ACC112 (cell line): ENCODE measurements around the gene EVC.
"Not testable (repeated sequence)": the region's sequence is repeated elsewhere in the genome, so short reads cannot be mapped to it uniquely, and the experiment has no call there.

ENCODE experiments used
- H2AFZ ChIP-seq: fragments of 200-600 bp; sonication (generic); one replicate; pipeline ENCODE4 v1.6.0; 2017; ENCODE audit warnings: antibody characterized with exemption, low read length; ENCODE audit not compliant: unreplicated experiment
- H3K27ac ChIP-seq: fragments of 200-600 bp; sonication (generic); 2 replicates; pipeline ENCODE4 v1.5.1; 2014; ENCODE audit warnings: low read depth, mild to moderate bottlenecking, antibody characterized with exemption, low read length, moderate library complexity
- H3K27me3 ChIP-seq: fragments of 200-600 bp; sonication (generic); 2 replicates; pipeline ENCODE4 v1.6.1; 2014; ENCODE audit warnings: mild to moderate bottlenecking, antibody characterized with exemption, low read length, moderate library complexity, mixed read lengths; ENCODE audit not compliant: insufficient read depth
- H3K36me3 ChIP-seq: fragments of 200-600 bp; sonication (generic); 2 replicates; pipeline ENCODE4 v1.6.1; 2016; ENCODE audit warnings: mild to moderate bottlenecking, antibody characterized with exemption, low read length, moderate library complexity, mixed read lengths; ENCODE audit not compliant: insufficient read depth
- H3K4me1 ChIP-seq: fragments of 200-600 bp; sonication (generic); one replicate; pipeline ENCODE4 v1.6.1; 2016; ENCODE audit warnings: low read length, mixed read lengths; ENCODE audit not compliant: insufficient read depth, unreplicated experiment, control insufficient read depth
- H3K4me3 ChIP-seq: fragments of 200-600 bp; sonication (generic); 2 replicates; pipeline ENCODE4 v1.5.1; 2014; ENCODE audit warnings: mild to moderate bottlenecking, low read depth, low read length
- H3K79me2 ChIP-seq: fragments of 200-600 bp; sonication (generic); one replicate; pipeline ENCODE4 v1.6.0; 2016; ENCODE audit warnings: low read length; ENCODE audit not compliant: control insufficient read depth, unreplicated experiment, insufficient read depth

Gene EVC

GRCh38 chr4:5810770-5811430, 99.9 kb downstream of the EVC start:
- H3K79me2 ChIP-seq, result no peaks in the 10 kb centered on the region
- H3K4me1 ChIP-seq, result no peaks in the 10 kb centered on the region
- H2AFZ ChIP-seq, result no peak overlapping the region
- H3K36me3 ChIP-seq, result peaks cover 51% of the 10 kb centered on the region; the same call in 1 of the 2 replicates
- H3K27ac ChIP-seq, result no peak overlapping the region
- H3K4me3 ChIP-seq, result no peak overlapping the region
- H3K27me3 ChIP-seq, result no peaks in the 10 kb centered on the region

- H3K4me1 ChIP-seq, result not testable (repeated sequence)
These were observed 101.1 kb downstream of the EVC start for GRCh38 chr4:5812057-5812456.

GRCh38 chr4:5812506-5813229, 101.7 kb downstream of the EVC start:
- no peak overlapping the region for H3K27ac ChIP-seq
- H3K36me3 ChIP-seq, result peaks cover 58% of the 10 kb centered on the region; the same call in 1 of the 2 replicates
- H2AFZ ChIP-seq, result no peak overlapping the region

More at GRCh38 chr4:5812057-5812456, 101.1 kb downstream of the EVC start:
- H3K27ac ChIP-seq, H3K4me3 ChIP-seq, H2AFZ ChIP-seq, H3K27me3 ChIP-seq, H3K79me2 ChIP-seq: not testable (repeated sequence)
- peaks cover 52% of the 10 kb centered on the region; the same call in 1 of the 2 replicates for H3K36me3 ChIP-seq

GRCh38 chr4:5813882-5814255, 102.9 kb downstream of the EVC start:
- Histone ChIP-seq H3K4me3 (no peak overlapping the region), H3K27me3 (no peaks in the 10 kb centered on the region), H3K4me1 (no peaks in the 10 kb centered on the region), H3K36me3 (peaks cover 57% of the 10 kb centered on the region; the same call in 1 of the 2 replicates), H3K79me2 (no peaks in the 10 kb centered on the region), H3K27ac (no peak overlapping the region), H2AFZ (no peak overlapping the region)

More at GRCh38 chr4:5812506-5813229, 101.7 kb downstream of the EVC start:
- no peaks in the 10 kb centered on the region for H3K79me2 ChIP-seq
- no peaks in the 10 kb centered on the region for H3K27me3 ChIP-seq
- no peak overlapping the region for H3K4me3 ChIP-seq
- no peaks in the 10 kb centered on the region for H3K4me1 ChIP-seq

- Histone ChIP-seq H3K79me2 (no peaks in the 10 kb centered on the region), H3K27ac (no peak overlapping the region), H3K4me1 (no peaks in the 10 kb centered on the region), H3K27me3 (no peaks in the 10 kb centered on the region), H3K4me3 (no peak overlapping the region), H3K36me3 (peaks cover 52% of the 10 kb centered on the region; the same call in 1 of the 2 replicates), H2AFZ (no peak overlapping the region)
These were observed 103.4 kb downstream of the EVC start for GRCh38 chr4:5814421-5814820.

- Histone ChIP-seq H3K4me3 (no peak overlapping the region), H2AFZ (no peak overlapping the region), H3K27ac (no peak overlapping the region), H3K4me1 (no peaks in the 10 kb centered on the region), H3K27me3 (no peaks in the 10 kb centered on the region), H3K79me2 (no peaks in the 10 kb centered on the region), H3K36me3 (peaks cover 42% of the 10 kb centered on the region; the same call in 1 of the 2 replicates)
These were observed 104.6 kb downstream of the EVC start for GRCh38 chr4:5815641-5816040.

GRCh38 chr4:5816101-5816500, 105.1 kb downstream of the EVC start:
- H3K4me1 ChIP-seq, result no peaks in the 10 kb centered on the region
- H3K27ac ChIP-seq, result no peak overlapping the region
- peaks cover 40% of the 10 kb centered on the region for H3K36me3 ChIP-seq
- H3K4me3 ChIP-seq, result no peak overlapping the region
- no peak overlapping the region for H2AFZ ChIP-seq
- H3K79me2 ChIP-seq, result no peaks in the 10 kb centered on the region
- no peaks in the 10 kb centered on the region for H3K27me3 ChIP-seq

- Histone ChIP-seq H3K27ac (no peak overlapping the region), H3K27me3 (no peaks in the 10 kb centered on the region), H2AFZ (no peak overlapping the region), H3K36me3 (peaks cover 40% of the 10 kb centered on the region), H3K4me1 (no peaks in the 10 kb centered on the region), H3K79me2 (no peaks in the 10 kb centered on the region), H3K4me3 (no peak overlapping the region)
These were observed 105.9 kb downstream of the EVC start for GRCh38 chr4:5816851-5817375.

- Histone ChIP-seq H3K4me1 (peaks cover 3% of the 10 kb centered on the region), H2AFZ (no peak overlapping the region), H3K27ac (no peak overlapping the region), H3K79me2 (no peaks in the 10 kb centered on the region), H3K4me3 (no peak overlapping the region), H3K27me3 (no peaks in the 10 kb centered on the region), H3K36me3 (peaks cover 30% of the 10 kb centered on the region)
These were observed 110.8 kb downstream of the EVC start for GRCh38 chr4:5821665-5822358.

- Histone ChIP-seq H3K27ac (no peak overlapping the region), H3K36me3 (peaks cover 24% of the 10 kb centered on the region)
These were observed 111.6 kb downstream of the EVC start for GRCh38 chr4:5822619-5823018.

More at GRCh38 chr4:5822619-5823018, 111.6 kb downstream of the EVC start:
- Histone ChIP-seq H3K4me1 (peaks cover 10% of the 10 kb centered on the region), H3K79me2 (no peaks in the 10 kb centered on the region), H3K27me3 (no peaks in the 10 kb centered on the region), H2AFZ (no peak overlapping the region), H3K4me3 (no peak overlapping the region)
